HG02852 (cell line): ENCODE measurements around the gene MOB3A.
A peak's percentile ranks its signal among the peaks of the same experiment; 100 is the strongest.

Source experiments
- ATAC-seq: cut with Tn5 transposase; IDR thresholded peaks from one replicate; pipeline ENCODE4 v1.9.1; 2021; ENCODE audit warnings: mild to moderate bottlenecking, moderate library complexity; ENCODE audit not compliant: unreplicated experiment

Gene MOB3A

GRCh38 chr19:2083174-2083854 is 12.8 kb downstream of the MOB3A start:
- ATAC-seq, result no peak

GRCh38 chr19:2081873-2082810 is 14.0 kb downstream of the MOB3A start:
- no peak for ATAC-seq

GRCh38 chr19:2080336-2080988 is 15.7 kb downstream of the MOB3A start:
- ATAC-seq, result no peak

GRCh38 chr19:2079865-2080301 is 16.2 kb downstream of the MOB3A start:
- no peak for ATAC-seq

- ATAC-seq, result no peak
These were observed 16.9 kb downstream of the MOB3A start for GRCh38 chr19:2079076-2079864.

DNA sequence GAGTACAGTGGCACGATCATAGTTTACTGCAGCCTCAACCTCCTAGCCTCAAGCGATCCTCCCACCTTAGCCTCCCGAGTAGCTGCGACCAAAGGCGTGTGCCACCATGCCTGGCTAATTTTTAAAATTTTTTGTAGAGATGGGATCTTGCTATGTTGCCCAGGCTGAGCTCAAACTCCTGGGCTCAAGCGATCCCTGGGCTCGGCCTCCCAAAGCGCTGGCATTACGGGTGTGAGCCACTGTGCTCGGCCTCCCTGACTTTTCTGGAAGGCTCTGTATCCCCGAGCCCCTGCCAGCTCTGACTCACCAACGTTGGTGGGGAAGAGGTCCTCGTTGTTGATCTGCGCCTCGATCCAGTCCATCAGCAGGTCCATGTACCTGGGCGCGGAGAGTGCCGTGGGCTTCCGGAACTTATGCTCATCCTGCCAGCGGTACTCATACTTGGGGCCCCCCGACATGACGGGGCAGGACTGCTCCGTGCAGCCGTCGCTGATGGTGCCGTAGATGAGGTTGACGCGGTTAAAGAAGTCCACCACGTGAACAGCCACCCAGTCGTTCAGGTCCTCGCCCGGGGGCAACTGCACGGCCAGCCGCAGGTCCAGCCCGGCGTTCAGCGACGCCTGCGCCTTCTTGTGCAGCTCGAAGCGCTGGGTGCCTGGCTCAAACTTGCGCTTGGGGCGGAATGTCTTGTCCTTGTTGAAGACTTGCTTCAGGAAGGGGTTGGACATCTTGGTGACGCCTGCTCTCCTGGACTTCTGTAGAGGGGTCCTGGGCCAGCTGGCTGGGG is 18.1 kb downstream of the MOB3A start:
- ATAC-seq, result no peak

GRCh38 chr19:2077398-2077797 is 18.7 kb downstream of the MOB3A start:
- ATAC-seq, result no peak

DNA sequence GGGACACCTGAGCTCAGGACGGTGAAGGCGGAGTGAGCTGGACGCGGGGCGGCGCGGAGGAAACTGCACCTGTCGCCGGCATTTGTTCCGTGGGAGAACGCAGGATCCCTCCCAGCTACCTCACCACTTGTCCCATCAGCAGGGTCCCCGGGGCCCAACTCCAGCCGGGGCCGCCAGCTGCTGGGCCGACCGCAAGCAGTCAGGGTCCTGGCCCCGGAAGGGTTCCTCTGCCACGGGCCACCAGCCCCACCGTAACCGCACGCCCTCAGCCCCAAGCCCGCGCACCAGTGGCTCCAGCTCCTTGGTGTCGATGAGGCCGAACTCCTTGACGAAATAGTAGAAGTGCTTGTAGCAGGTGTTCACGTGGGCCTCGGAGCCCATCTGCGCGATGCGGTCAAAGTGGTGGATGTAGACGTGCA is 19.6 kb downstream of the MOB3A start:
- no peak for ATAC-seq

GRCh38 chr19:2072757-2073551 is 23.2 kb downstream of the MOB3A start:
- ATAC-seq, result no peak

- no peak for ATAC-seq
These were observed 25.0 kb downstream of the MOB3A start for GRCh38 chr19:2070986-2071673.

GRCh38 chr19:2070436-2070827 is 25.7 kb downstream of the MOB3A start:
- no peak for ATAC-seq

DNA sequence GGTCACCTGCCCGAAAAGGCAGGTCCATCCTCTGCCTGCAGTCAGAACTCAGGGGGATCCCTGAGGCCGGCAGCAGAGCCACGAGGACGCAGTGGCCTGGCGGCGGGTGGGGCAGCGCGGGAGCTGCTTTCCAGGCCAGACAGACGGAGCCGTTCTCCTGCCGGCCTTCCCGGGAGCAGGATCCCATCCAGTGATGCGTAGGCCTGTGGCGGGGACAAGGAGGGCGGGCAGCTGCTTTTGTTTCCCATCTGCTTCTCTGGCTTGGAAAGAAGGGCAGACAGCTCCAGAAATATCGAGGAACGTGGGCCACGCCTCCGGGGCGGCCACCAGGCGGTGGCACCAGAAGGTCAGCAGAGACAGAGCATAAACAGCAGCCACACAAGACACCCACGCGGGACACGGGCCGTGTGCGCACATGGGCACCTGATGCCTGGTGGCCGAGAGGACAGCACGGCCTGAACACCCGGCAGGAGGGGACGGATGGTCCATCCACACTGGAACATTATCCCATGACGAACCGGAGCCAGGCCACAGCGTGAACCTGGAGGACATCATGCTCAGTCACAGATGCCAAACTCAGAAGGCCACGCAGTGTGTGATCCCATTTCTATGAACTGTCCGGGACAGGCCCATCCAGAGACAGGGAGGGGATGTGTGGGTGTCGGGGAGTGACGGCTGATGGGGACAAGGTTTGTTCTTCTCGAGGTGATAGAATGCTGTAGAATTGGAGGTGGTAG is 31.2 kb downstream of the MOB3A start:
- no peak for ATAC-seq

GRCh38 chr19:2064395-2064787 is 31.7 kb downstream of the MOB3A start:
- ATAC-seq, result no peak

DNA sequence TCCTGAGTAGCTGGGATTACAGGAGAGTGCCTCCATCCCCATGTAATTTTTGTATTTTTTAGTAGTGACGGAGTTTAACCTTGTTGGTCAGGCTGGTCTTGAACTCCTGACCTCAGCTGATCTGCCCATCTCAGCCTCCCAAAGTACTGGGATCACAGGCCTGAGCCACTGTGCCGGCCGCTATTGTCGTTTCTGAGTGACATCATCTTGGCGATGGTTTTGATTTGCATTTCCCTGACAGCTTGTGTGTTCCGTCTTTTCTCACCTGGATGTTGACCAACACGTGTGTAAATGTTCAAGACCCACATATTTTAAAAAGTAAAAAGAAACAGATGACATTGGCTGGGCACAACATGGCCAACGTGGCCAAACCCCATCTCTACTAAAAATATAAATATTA is 32.3 kb downstream of the MOB3A start:
- no peak for ATAC-seq

DNA sequence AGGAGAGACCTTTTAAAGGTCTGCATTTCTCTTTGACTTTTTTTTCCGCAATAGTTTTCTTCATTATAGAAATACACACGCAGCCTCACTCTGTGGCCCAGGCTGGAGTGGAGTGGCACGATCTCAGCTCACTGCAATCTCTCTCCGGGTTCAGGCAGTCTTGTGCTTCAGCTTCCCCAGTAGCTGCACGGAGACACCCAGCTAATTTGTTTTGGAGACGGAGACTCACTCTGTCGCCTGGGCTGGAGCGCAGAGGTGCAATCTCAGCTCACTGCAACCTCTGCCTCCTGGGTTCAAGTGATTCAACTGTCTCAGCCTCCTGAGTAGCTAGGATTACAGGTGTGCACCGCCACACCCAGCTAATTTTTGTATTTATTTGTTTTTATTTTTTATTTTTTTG is 33.4 kb downstream of the MOB3A start:
- ATAC-seq, result no peak

DNA sequence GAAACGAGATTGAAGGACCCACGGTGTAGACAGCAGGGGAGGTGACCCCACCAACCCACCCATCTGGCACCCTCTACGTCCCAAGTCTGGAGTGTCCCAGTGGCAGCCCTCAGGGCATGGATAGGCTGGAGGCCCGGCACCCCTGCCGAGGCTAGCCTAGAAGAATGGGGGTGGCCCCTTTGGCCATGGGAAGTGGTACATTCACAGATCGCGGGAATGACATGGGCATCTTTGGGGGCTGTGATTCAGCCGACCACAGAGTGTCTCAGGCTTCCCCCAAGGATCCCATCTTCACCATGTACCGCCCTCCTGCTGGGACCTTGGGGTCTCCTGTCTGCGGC is 33.8 kb downstream of the MOB3A start:
- no peak for ATAC-seq

- peak; percentile 75 for ATAC-seq
These were observed 34.4 kb downstream of the MOB3A start for GRCh38 chr19:2061495-2062388.
